Adrenal gland (tissue), 12 donors: ENCODE results near the gene GRM5. TPM values are rescaled to one million over a fixed set of nuclear protein-coding genes. Genes with fewer than 3 reads are reported as not detected.
"Not testable (repeated sequence)": the region's sequence is repeated elsewhere in the genome, so short reads cannot be mapped to it uniquely, and the experiment has no call there.

Experiments
- DNase-seq, 7 donors: peaks; one replicate each; pipeline ENCODE4 v3.0.0-alpha.2; 2019 to 2020
- H3K27ac ChIP-seq, 5 donors: fragments of 200-600 bp; sonication (generic) in 4 of 5; 1 replicate in 3 of 5; 2 replicates in 2 of 5; pipeline versions ENCODE4 v1.5.1 to v1.8.0; 2016 to 2020; ENCODE audit warnings: mild to moderate bottlenecking in 1 of 5
- H3K27me3 ChIP-seq: fragments of 200-600 bp; 2 replicates; pipeline ENCODE4 v1.8.0; 2021
- H3K36me3 ChIP-seq, 2 donors: fragments of 200-600 bp; replicated peaks in 1 of 2; 1 replicate in 1 of 2; 2 replicates in 1 of 2; pipeline versions ENCODE4 v1.5.1 to v1.8.0; 2018 to 2022
- H3K4me1 ChIP-seq, 2 donors: fragments of 200-600 bp; replicated peaks in 1 of 2; 1 replicate in 1 of 2; 2 replicates in 1 of 2; pipeline versions ENCODE4 v1.5.1 to v1.8.0; 2018 to 2021
- H3K4me3 ChIP-seq, 4 donors: fragments of 200-600 bp; sonication (generic) in 3 of 4; one replicate each; pipeline ENCODE4 v1.5.1; 2016 to 2018
- H3K9me3 ChIP-seq, 3 donors: fragments of 200-600 bp; sonication (generic) in 1 of 3; replicated peaks in 1 of 3; 1 replicate in 2 of 3; 2 replicates in 1 of 3; pipeline versions ENCODE4 v1.5.1 to v1.8.0; 2016 to 2021
- CTCF ChIP-seq, 6 experiments: fragments of 450-650 bp in 4 of 6; fragments of 200-600 bp in 2 of 6; sonication (generic) in 1 of 6; IDR thresholded peaks; 1 replicate in 5 of 6; 2 replicates in 1 of 6; pipeline versions ENCODE4 v1.5.1 to v1.8.0; 2016 to 2021; ENCODE audit warnings: antibody characterized with exemption in 6 of 6, mild to moderate bottlenecking in 2 of 6, moderate library complexity in 1 of 6
- POLR2A ChIP-seq, 2 donors: fragments of 450-650 bp; IDR thresholded peaks; one replicate each; pipeline ENCODE4 v1.6.1; 2017; ENCODE audit warnings: antibody characterized with exemption in 2 of 2, mild to moderate bottlenecking in 2 of 2, moderate library complexity in 1 of 2
- WGBS, 4 donors: extraction: QIAGEN DNeasy Blood & Tissue Kit in 2 of 4; methylation state at CpG; one replicate each; pipeline versions ENCODE4 v1.1.5 to v1.1.7; 2013 to 2017; 5-methylcytosine and 5-hydroxymethylcytosine counted together
- intact Hi-C, 2 donors: fragments of 100-400 bp; cut with DNase I; formaldehyde crosslinking; loops; one replicate each; pipeline versions ENCODE4 v1.14.1 to v1.15.0; 2022 to 2023
- polyA plus RNA-seq, 3 donors: library from polyadenylated mRNA; stranded (reverse); fragments of 200-250 nt in 2 of 3; fragments of 350-450 nt in 1 of 3; fragmentation: Illumina TruSeq in 1 of 3; extraction: RNeasy Lipid Tissue Mini Kit (QIAGEN cat#74804) in 1 of 3; gene quantifications; one replicate each; pipeline ENCODE4 v1.2.3, GENCODE V29; 2013 to 2014
- total RNA-seq, 9 donors: library from RNA; depleted of rRNA in 4 of 9; stranded (reverse); fragments of >200 nt in 4 of 9; fragments of 120-200 nt in 1 of 9; fragmentation: NEBNext Ultra II Directional in 1 of 9; extraction: Animal tissue kit (Norgen Biotek cat#: 25700) in 1 of 9; gene quantifications; one replicate each; pipeline versions ENCODE4 v1.1.0 to v1.2.4, GENCODE V29; 2013 to 2023
- donor health status: healthy with polysubstance abuse.
- donor health status: Bipolar disorder and iron deficiency.
- donor health status: DM: yes; HTN: yes; CAD: no.
- donor health status: DM: no; HTN: no; CAD: no.
- donor health status: DM: no; HTN: no; CAD: no.
- donor health status: DM: yes; HTN: yes; CAD: no.

Gene GRM5
- total and polyA plus RNA-seq, 12 donors = under 0.01 to 0.33 (median 0.17) TPM; not detected in 8

DNA sequence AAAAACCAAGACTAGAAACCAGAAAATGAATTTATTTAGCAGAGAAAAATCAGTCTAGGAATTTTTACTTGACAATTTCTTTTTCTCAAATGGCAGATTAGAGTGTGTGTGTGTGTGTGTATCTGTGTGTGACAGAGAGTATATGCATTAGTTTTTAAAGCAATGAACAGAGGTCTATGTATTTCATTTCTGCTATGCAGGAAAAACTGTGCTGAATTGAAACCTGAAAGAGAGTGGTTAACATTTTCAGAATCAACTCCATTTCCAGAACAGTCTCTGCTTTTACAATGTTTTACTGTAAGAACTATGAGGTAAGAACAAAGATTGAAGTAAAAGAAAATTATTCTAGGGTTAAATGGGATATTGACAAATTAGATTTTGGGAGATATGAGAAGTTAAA is 114.8 kb downstream of the GRM5 start:
- TF ChIP-seq CTCF (IDR thresholded peaks at IDR 0.05) (no peak), POLR2A (IDR thresholded peaks at IDR 0.05) (no peak)
- no peaks in the 10 kb centered on the region for H3K27me3 ChIP-seq
- no peak overlapping the region for H3K27ac ChIP-seq
- no peak for DNase-seq
- H3K9me3 ChIP-seq = no peaks in the 10 kb centered on the region
- no peaks in the 10 kb centered on the region for H3K36me3 ChIP-seq
- intact Hi-C loops = no loop called here
- H3K4me3 ChIP-seq = no peak overlapping the region
- H3K4me1 ChIP-seq = no peaks in the 10 kb centered on the region

- H3K27ac ChIP-seq, H3K4me3 ChIP-seq, H3K4me1 ChIP-seq, intact Hi-C loops, DNase-seq, H3K9me3 ChIP-seq, H3K36me3 ChIP-seq, H3K27me3 ChIP-seq: not testable (repeated sequence)
Measured at GRCh38 chr11:88948908-88949307, 116.9 kb downstream of the GRM5 start.

DNA sequence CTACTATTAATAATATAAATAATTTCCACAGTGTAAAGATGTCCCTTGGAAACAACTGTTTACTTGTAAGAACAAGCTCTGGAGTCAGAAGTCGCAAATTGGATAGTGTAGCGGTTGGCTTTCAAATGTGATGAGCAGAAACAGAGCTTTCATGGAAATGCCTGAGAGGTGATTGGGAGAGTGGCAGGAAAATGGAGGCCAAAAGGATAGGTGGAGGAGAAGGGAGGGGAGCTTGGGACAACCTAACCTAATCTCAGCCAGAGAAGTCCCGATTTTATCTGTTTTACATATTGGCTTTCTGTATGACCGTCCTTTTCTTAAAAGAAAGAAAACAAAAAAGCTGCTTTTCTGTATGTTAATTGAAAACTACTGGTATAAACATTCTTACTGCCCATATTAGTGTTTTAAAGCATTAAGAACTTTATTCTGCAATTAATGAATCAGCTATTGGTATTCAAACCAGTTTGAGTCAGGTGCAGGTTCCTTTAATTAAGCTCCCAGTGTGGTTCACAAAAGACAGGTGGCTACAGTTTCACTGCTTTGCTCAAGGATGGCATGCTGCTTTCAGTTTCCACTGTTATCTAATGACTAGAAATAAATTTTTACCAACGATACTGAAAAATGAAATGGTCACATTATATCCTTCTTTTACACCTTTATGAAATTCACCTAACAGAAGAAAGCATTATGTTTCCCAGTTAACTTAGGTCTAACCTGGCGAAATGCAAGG is 117.8 kb downstream of the GRM5 start:
- WGBS, 4 donors = 76 to 80% (median 78%) methylated on average over 6 of the region's 6 CpGs
- H3K4me3 ChIP-seq, H3K9me3 ChIP-seq, H3K36me3 ChIP-seq, DNase-seq, intact Hi-C loops, H3K27me3 ChIP-seq, H3K27ac ChIP-seq, H3K4me1 ChIP-seq: not testable (repeated sequence)

- H3K27me3 ChIP-seq, H3K9me3 ChIP-seq, H3K4me1 ChIP-seq, H3K4me3 ChIP-seq, intact Hi-C loops, H3K36me3 ChIP-seq, DNase-seq, H3K27ac ChIP-seq: not testable (repeated sequence)
- whole genome bisulfite sequencing, 4 donors = 0 to 21% (median 18%) methylated on average over 1 of the region's 1 CpG
Measured at GRCh38 chr11:88929665-88930064, 136.1 kb downstream of the GRM5 start.

DNA sequence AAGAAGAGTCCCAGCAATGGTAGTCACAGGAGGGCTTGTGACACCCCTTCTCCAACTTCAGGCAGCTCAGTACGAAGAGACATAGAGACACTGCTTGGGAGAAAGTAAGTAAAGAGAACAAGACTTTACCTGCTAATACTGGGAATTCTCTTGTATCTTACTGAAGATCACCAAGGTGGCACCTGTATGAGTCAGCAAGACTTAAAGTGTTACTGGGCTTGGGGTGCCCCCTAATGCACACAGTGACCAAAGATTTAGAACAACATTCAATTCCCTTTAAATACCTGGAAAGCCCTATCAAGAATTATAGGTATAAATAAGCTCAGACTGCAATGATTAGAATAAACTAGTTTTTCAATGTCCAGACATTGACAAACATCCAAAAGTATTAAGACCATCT is 148.7 kb downstream of the GRM5 start:
- intact Hi-C loops, H3K4me1 ChIP-seq, H3K27me3 ChIP-seq, H3K4me3 ChIP-seq, H3K9me3 ChIP-seq, DNase-seq, H3K27ac ChIP-seq, H3K36me3 ChIP-seq: not testable (repeated sequence)
- WGBS, 4 donors = 73 to 88% (median 81%) methylated on average over 1 of the region's 1 CpG

GRCh38 chr11:88909500-88909899 is 156.3 kb downstream of the GRM5 start:
- intact Hi-C loops = no loop called here
- Histone ChIP-seq H3K4me1 (no peaks in the 10 kb centered on the region), H3K9me3 (no peaks in the 10 kb centered on the region), H3K27me3 (no peaks in the 10 kb centered on the region), H3K4me3 (no peak overlapping the region), H3K27ac (no peak overlapping the region), H3K36me3 (no peaks in the 10 kb centered on the region)
- no peak for DNase-seq
- TF ChIP-seq CTCF (IDR thresholded peaks at IDR 0.05) (no peak), POLR2A (IDR thresholded peaks at IDR 0.05) (no peak)
- 54 to 67% (median 60%) methylated on average over 2 of the region's 2 CpGs for whole genome bisulfite sequencing, 4 donors

DNA sequence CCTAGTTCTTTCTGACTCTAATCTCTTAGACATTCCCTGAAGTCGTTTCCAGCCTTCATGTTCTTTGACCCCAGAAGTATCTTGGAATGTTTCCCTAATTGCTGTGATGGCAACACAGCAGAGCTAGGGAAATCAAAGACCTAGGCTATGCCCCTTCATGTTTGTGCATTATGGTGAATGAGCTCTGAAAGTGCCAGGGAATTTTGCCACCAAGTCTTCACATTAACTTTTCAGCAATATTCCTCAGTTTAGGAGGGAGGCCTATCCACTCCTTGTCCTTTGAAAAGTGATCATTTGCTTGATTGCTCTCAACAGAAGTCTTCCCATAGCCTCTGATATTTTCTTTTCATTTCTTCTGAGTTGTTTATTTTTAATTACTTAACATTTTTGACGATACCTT is 164.3 kb downstream of the GRM5 start:
- H3K9me3 ChIP-seq, H3K4me1 ChIP-seq, H3K27me3 ChIP-seq, DNase-seq, H3K4me3 ChIP-seq, H3K27ac ChIP-seq, intact Hi-C loops, H3K36me3 ChIP-seq: not testable (repeated sequence)
- 51 to 63% (median 52%) methylated on average over 2 of the region's 2 CpGs for WGBS, 4 donors

GRCh38 chr11:88888855-88889254 is 176.9 kb downstream of the GRM5 start:
- H3K4me1 ChIP-seq, intact Hi-C loops, H3K27me3 ChIP-seq, H3K27ac ChIP-seq, H3K36me3 ChIP-seq, DNase-seq, H3K4me3 ChIP-seq, H3K9me3 ChIP-seq: not testable (repeated sequence)
- 64 to 80% (median 74%) methylated on average over 1 of the region's 1 CpG for WGBS, 4 donors
